Liver (tissue), 9 donors: ENCODE results near the gene PKD1L1. TPM values are rescaled to one million over a fixed set of nuclear protein-coding genes. Genes with fewer than 3 reads are reported as not detected.
"Not testable (repeated sequence)": the region's sequence is repeated elsewhere in the genome, so short reads cannot be mapped to it uniquely, and the experiment has no call there.

Experiments
- DNase-seq: peaks from one replicate; pipeline ENCODE4 v3.0.0-alpha.2; 2017; ENCODE audit warnings: low spot score
- H3K27ac ChIP-seq, 2 donors: one replicate each; pipeline ENCODE4 v1.7.0; 2013; ENCODE audit warnings: inconsistent platforms in 2 of 2, low read length in 2 of 2, control low read depth in 1 of 2, low read depth in 1 of 2, mild to moderate bottlenecking in 1 of 2
- H3K27me3 ChIP-seq, 4 donors: one replicate each; pipeline versions ENCODE4 v1.6.1 to v1.7.0; 2013; ENCODE audit warnings: low read length in 3 of 4, inconsistent platforms in 1 of 4, mild to moderate bottlenecking in 1 of 4, moderate library complexity in 1 of 4; ENCODE audit not compliant: control insufficient read depth in 4 of 4, insufficient read depth in 4 of 4
- H3K36me3 ChIP-seq, 4 donors: one replicate each; pipeline versions ENCODE4 v1.6.1 to v1.7.0; 2013; ENCODE audit warnings: low read length in 3 of 4, mild to moderate bottlenecking in 3 of 4, low read depth in 1 of 4, moderate library complexity in 1 of 4; ENCODE audit not compliant: control insufficient read depth in 4 of 4, insufficient read depth in 3 of 4
- H3K4me1 ChIP-seq, 4 donors: one replicate each; pipeline versions ENCODE4 v1.6.1 to v1.7.0; 2013; ENCODE audit warnings: low read length in 3 of 4, mild to moderate bottlenecking in 3 of 4, moderate library complexity in 1 of 4; ENCODE audit not compliant: control insufficient read depth in 4 of 4, insufficient read depth in 4 of 4
- H3K4me3 ChIP-seq, 3 donors: one replicate each; pipeline versions ENCODE4 v1.6.1 to v1.7.0; 2013; ENCODE audit warnings: low read length in 3 of 3, control low read depth in 1 of 3, low read depth in 1 of 3, mild to moderate bottlenecking in 1 of 3
- H3K9ac ChIP-seq, 2 donors: one replicate each; pipeline ENCODE4 v1.7.0; 2013; ENCODE audit warnings: low read length in 2 of 2, mild to moderate bottlenecking in 2 of 2, moderate library complexity in 2 of 2, control low read depth in 1 of 2, low read depth in 1 of 2
- H3K9me3 ChIP-seq, 4 donors: one replicate each; pipeline versions ENCODE4 v1.6.1 to v1.7.0; 2013; ENCODE audit warnings: low read length in 3 of 4; ENCODE audit not compliant: control insufficient read depth in 4 of 4
- EGR1 ChIP-seq, 2 donors: IDR thresholded peaks; 2 replicates each; pipeline ENCODE4 v1.6.1; 2016 to 2018; ENCODE audit warnings: antibody characterized with exemption in 2 of 2, low read depth in 2 of 2
- FOXA1 ChIP-seq: IDR thresholded peaks from 2 replicates; pipeline ENCODE4 v1.6.1; 2016; ENCODE audit warnings: antibody characterized with exemption
- FOXA2 ChIP-seq: IDR thresholded peaks from 2 replicates; pipeline ENCODE4 v1.6.1; 2016; ENCODE audit warnings: antibody characterized with exemption
- GABPA ChIP-seq, 2 donors: IDR thresholded peaks in 1 of 2; conservative IDR thresholded peaks in 1 of 2; 2 replicates each; pipeline ENCODE4 v1.6.1; 2016; ENCODE audit warnings: antibody characterized with exemption in 2 of 2, mild to moderate bottlenecking in 1 of 2, moderate library complexity in 1 of 2
- HNF4A ChIP-seq, 2 donors: conservative IDR thresholded peaks; 2 replicates each; pipeline ENCODE4 v1.6.1; 2016; ENCODE audit warnings: antibody characterized with exemption in 2 of 2, mild to moderate bottlenecking in 2 of 2
- HNF4G ChIP-seq: IDR thresholded peaks from 2 replicates; pipeline ENCODE4 v1.6.1; 2016; ENCODE audit warnings: antibody characterized with exemption
- JUND ChIP-seq, 2 donors: IDR thresholded peaks; 2 replicates each; pipeline ENCODE4 v1.6.1; 2016; ENCODE audit warnings: antibody characterized with exemption in 2 of 2
- NR2F2 ChIP-seq: IDR thresholded peaks from 2 replicates; pipeline ENCODE4 v1.6.1; 2016; ENCODE audit warnings: antibody characterized with exemption
- RAD21 ChIP-seq, 2 donors: IDR thresholded peaks; 2 replicates each; pipeline ENCODE4 v1.6.1; 2016; ENCODE audit warnings: antibody characterized with exemption in 2 of 2, mild to moderate bottlenecking in 2 of 2
- REST ChIP-seq: IDR thresholded peaks from 2 replicates; pipeline ENCODE4 v1.6.1; 2016; ENCODE audit warnings: antibody characterized with exemption, mild to moderate bottlenecking
- RXRA ChIP-seq, 2 donors: IDR thresholded peaks; 2 replicates each; pipeline ENCODE4 v1.6.1; 2017 to 2018; ENCODE audit warnings: antibody characterized with exemption in 2 of 2, mild to moderate bottlenecking in 1 of 2
- SP1 ChIP-seq: IDR thresholded peaks from 2 replicates; pipeline ENCODE4 v1.6.1; 2018; ENCODE audit warnings: antibody characterized with exemption, mild to moderate bottlenecking
- TAF1 ChIP-seq: conservative IDR thresholded peaks from 2 replicates; pipeline ENCODE4 v1.6.1; 2016; ENCODE audit warnings: antibody characterized with exemption, mild to moderate bottlenecking
- YY1 ChIP-seq: IDR thresholded peaks from 2 replicates; pipeline ENCODE4 v1.6.1; 2016; ENCODE audit warnings: antibody characterized with exemption, mild to moderate bottlenecking
- ZBTB33 ChIP-seq: IDR thresholded peaks from 2 replicates; pipeline ENCODE4 v1.6.1; 2016; ENCODE audit warnings: antibody characterized with exemption
- whole genome bisulfite sequencing: extraction: QIAGEN DNeasy Blood & Tissue Kit; methylation state at CpG from one replicate; pipeline ENCODE4 v1.1.7; 2013; 5-methylcytosine and 5-hydroxymethylcytosine counted together
- polyA plus RNA-seq, 2 donors: library from polyadenylated mRNA; stranded (reverse) in 1 of 2; unstranded in 1 of 2; fragments of 200-250 nt in 1 of 2; fragments of >200 nt in 1 of 2; fragmentation: Nextera tagmentation in 1 of 2; extraction: Ambion mirVana in 1 of 2; gene quantifications; one replicate each; pipeline versions ENCODE4 v1.2.1 to v1.2.3, GENCODE V29; 2013 to 2015
- total RNA-seq, 2 donors: library from RNA; depleted of rRNA; stranded (reverse); fragments of >200 nt; gene quantifications; one replicate each; pipeline ENCODE4 v1.2.3, GENCODE V29; 2014
- TF ChIP-seq, protein P1 (sequence below): IDR thresholded peaks from 2 replicates; pipeline ENCODE4 v1.6.1; 2016; ENCODE audit warnings: antibody characterized with exemption
- TF ChIP-seq, protein P2 (sequence below): IDR thresholded peaks from 2 replicates; pipeline ENCODE4 v1.6.1; 2016; ENCODE audit warnings: antibody characterized with exemption
- TF ChIP-seq, protein P3 (sequence below): fragments of 150-350 bp; IDR thresholded peaks from 2 replicates; pipeline ENCODE4 v1.5.1; 2017; ENCODE audit warnings: improper control_type of control experiment, low read depth, low read length; ENCODE audit not compliant: missing input control
- donor health status: healthy.
- donor health status: healthy.
- donor health status: healthy.
- donor health status: healthy.
- donor health status: healthy.

PKD1L1 gene
- total and polyA plus RNA-seq, 4 donors = 0.08 to 0.25 (median 0.11) TPM

DNA sequence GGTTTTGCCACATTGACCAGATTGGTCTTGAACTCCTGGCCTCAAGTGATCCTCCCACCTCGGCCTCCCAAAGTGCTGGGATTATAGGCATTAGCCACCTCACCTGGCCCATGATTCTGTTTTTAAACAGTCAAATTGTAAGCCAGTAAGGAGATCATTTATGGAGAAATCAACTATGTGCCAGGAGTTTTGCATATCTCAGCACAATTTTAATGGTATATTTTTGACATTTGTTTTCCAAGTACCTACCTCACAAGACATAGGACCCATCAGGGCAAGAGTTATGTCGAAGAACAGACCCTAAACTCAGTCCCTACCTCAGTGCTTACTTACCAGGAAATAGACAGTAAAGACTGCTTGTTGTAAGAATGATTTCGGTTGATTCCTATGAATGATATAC, 193.0 kb downstream of the PKD1L1 start:
- Histone ChIP-seq H3K4me3 (no peak overlapping the region), H3K4me1 (no peaks in the 10 kb centered on the region)
- WGBS = 74% methylated on average over 3 of the region's 3 CpGs

DNA sequence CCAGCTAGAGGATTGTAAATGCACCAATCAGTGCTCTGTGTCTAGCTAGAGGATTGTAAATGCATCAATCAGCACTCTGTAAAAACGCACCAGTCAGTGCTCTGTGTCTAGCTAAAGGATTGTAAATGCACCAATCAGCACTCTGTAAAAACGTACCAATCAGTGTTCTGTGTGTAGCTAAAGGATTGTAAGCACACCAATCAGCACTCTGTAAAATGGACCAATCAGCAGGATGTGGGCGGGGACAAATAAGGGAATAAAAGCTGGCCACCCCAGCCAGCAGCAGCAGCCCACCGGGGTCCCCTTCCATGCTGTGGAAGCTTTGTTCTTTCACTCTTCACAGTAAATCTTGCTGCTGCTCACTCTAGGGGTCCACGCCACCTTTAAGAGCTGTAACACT, 196.5 kb downstream of the PKD1L1 start:
- not testable (repeated sequence) for H3K27ac ChIP-seq, H3K4me1 ChIP-seq, H3K9me3 ChIP-seq, H3K36me3 ChIP-seq, H3K9ac ChIP-seq, H3K4me3 ChIP-seq, H3K27me3 ChIP-seq, DNase-seq
- 76% methylated on average over 5 of the region's 5 CpGs for WGBS

More for the DNA sequence above, 193.0 kb downstream of the PKD1L1 start:
- DNase-seq = no peak
- Histone ChIP-seq H3K36me3 (no peaks in the 10 kb centered on the region), H3K9me3 (no peaks in the 10 kb centered on the region), H3K27me3 (no peaks in the 10 kb centered on the region), H3K9ac (no peak overlapping the region), H3K27ac (no peak overlapping the region)
- TF ChIP-seq, protein P1, sequence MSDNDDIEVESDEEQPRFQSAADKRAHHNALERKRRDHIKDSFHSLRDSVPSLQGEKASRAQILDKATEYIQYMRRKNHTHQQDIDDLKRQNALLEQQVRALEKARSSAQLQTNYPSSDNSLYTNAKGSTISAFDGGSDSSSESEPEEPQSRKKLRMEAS = no peak
- TF ChIP-seq HNF4G (no peak), FOXA1 (no peak), RAD21 (IDR thresholded peaks at IDR 0.05) (no peak), GABPA (IDR thresholded peaks at IDR 0.05 in 1 of 2, conservative IDR thresholded peaks at IDR 0.05 in 1 of 2) (no peak), REST (no peak), RXRA (IDR thresholded peaks at IDR 0.05) (no peak), YY1 (no peak), EGR1 (IDR thresholded peaks at IDR 0.05; ENCODE audit: low read depth in 2 of 2) (no peak), NR2F2 (no peak), SP1 (no peak), FOXA2 (no peak)
- TF ChIP-seq, protein P2, sequence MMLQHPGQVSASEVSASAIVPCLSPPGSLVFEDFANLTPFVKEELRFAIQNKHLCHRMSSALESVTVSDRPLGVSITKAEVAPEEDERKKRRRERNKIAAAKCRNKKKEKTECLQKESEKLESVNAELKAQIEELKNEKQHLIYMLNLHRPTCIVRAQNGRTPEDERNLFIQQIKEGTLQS = no peak
- TF ChIP-seq, protein P3, sequence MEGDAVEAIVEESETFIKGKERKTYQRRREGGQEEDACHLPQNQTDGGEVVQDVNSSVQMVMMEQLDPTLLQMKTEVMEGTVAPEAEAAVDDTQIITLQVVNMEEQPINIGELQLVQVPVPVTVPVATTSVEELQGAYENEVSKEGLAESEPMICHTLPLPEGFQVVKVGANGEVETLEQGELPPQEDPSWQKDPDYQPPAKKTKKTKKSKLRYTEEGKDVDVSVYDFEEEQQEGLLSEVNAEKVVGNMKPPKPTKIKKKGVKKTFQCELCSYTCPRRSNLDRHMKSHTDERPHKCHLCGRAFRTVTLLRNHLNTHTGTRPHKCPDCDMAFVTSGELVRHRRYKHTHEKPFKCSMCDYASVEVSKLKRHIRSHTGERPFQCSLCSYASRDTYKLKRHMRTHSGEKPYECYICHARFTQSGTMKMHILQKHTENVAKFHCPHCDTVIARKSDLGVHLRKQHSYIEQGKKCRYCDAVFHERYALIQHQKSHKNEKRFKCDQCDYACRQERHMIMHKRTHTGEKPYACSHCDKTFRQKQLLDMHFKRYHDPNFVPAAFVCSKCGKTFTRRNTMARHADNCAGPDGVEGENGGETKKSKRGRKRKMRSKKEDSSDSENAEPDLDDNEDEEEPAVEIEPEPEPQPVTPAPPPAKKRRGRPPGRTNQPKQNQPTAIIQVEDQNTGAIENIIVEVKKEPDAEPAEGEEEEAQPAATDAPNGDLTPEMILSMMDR = no peak

DNA sequence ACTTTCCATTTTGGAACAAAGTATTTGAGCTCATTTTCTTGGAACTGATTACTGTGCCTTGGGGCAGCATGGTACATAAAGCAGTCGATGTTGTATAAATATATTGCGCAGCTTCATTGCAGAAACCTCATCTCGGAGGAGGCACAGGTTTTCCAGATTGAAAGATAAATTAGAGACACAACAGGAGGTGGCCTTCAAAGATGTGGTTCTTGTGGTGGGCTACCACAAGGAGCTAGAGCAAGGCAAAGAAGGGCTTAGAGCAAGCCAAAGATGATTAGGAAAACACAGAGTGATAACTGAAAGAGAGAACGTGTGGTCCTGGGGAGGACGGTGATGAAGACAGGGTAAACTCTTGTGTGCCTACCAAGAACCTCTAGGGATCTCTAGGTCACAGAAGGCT, 197.2 kb downstream of the PKD1L1 start:
- no peak overlapping the region for H3K27ac ChIP-seq
- WGBS = 51% methylated on average over 5 of the region's 5 CpGs
- no peaks in the 10 kb centered on the region for H3K4me1 ChIP-seq
- TF ChIP-seq, protein P2 = no peak
- TF ChIP-seq ZBTB33 (no peak), TAF1 (no peak), JUND (IDR thresholded peaks at IDR 0.05) (no peak), HNF4G (no peak), SP1 (no peak), YY1 (no peak), NR2F2 (no peak), RAD21 (IDR thresholded peaks at IDR 0.05) (no peak), FOXA1 (no peak), RXRA (IDR thresholded peaks at IDR 0.05) (no peak), HNF4A (conservative IDR thresholded peaks at IDR 0.05) (no peak), EGR1 (IDR thresholded peaks at IDR 0.05; ENCODE audit: low read depth in 2 of 2) (no peak)
- TF ChIP-seq, protein P3 = no peak

More for the DNA sequence above, 197.2 kb downstream of the PKD1L1 start:
- no peak overlapping the region for H3K4me3 ChIP-seq
- H3K27me3 ChIP-seq = no peaks in the 10 kb centered on the region
- DNase-seq = no peak
- no peak overlapping the region for H3K9ac ChIP-seq
- H3K9me3 ChIP-seq = no peaks in the 10 kb centered on the region
- no peaks in the 10 kb centered on the region for H3K36me3 ChIP-seq
